Measurements from ENCODE around the gene ALG14.

DNA sequence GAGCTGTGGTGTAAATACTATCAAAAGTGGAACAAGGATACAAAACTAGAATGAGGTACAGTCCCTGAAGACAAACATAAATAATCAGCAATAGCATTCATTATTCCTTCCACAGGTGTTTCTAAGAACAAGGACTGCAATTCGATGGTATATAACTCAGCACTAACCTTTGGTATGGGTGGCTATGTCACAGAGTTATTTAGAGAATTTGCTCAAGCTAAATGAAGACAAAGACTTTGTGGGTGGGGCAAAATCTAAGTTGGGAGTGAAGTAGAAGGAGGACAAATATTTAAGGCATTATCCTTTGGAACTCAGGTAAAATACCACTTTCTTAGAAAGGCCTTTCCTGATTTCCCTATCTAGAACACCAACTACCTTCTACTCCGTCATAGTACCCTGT is 94.3 kb downstream of the ALG14 start:
- TF ChIP-seq POLR2AphosphoS5 (IDR thresholded peaks at IDR 0.05; ENCODE audit: insufficient read depth, low read depth, low read length) (no peak), EZH2 (IDR thresholded peaks at IDR 0.05; ENCODE audit: borderline replicate concordance, low read depth, low read length, severe bottlenecking) (no peak), JUN (IDR thresholded peaks at IDR 0.05; ENCODE audit: borderline replicate concordance, insufficient read depth, insufficient read length, low read depth) (no peak), POLR2A (IDR thresholded peaks at IDR 0.05; ENCODE audit: low read depth, low read length) (no peak), GATA2 (IDR thresholded peaks at IDR 0.05; ENCODE audit: insufficient read depth, insufficient read length, low read depth, low read length) (no peak)
- TF ChIP-seq, protein P1, sequence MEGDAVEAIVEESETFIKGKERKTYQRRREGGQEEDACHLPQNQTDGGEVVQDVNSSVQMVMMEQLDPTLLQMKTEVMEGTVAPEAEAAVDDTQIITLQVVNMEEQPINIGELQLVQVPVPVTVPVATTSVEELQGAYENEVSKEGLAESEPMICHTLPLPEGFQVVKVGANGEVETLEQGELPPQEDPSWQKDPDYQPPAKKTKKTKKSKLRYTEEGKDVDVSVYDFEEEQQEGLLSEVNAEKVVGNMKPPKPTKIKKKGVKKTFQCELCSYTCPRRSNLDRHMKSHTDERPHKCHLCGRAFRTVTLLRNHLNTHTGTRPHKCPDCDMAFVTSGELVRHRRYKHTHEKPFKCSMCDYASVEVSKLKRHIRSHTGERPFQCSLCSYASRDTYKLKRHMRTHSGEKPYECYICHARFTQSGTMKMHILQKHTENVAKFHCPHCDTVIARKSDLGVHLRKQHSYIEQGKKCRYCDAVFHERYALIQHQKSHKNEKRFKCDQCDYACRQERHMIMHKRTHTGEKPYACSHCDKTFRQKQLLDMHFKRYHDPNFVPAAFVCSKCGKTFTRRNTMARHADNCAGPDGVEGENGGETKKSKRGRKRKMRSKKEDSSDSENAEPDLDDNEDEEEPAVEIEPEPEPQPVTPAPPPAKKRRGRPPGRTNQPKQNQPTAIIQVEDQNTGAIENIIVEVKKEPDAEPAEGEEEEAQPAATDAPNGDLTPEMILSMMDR (IDR thresholded peaks at IDR 0.05; ENCODE audit: extremely low read depth in 1 of 2, insufficient read depth in 1 of 2, low read depth in 1 of 2, low read length in 2 of 2), result no peak
- TF ChIP-seq, protein P2, sequence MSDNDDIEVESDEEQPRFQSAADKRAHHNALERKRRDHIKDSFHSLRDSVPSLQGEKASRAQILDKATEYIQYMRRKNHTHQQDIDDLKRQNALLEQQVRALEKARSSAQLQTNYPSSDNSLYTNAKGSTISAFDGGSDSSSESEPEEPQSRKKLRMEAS (IDR thresholded peaks at IDR 0.05; ENCODE audit: insufficient read depth, insufficient read length), result no peak

Data from endothelial cell of umbilical vein (primary cell).